RKO (cell line): ENCODE measurements around the gene LGALS3.

Experiments
- DNase-seq: peaks from one replicate; pipeline ENCODE4 v3.0.0-alpha.2; 2016; ENCODE audit warnings: low spot score

Gene LGALS3

DNA sequence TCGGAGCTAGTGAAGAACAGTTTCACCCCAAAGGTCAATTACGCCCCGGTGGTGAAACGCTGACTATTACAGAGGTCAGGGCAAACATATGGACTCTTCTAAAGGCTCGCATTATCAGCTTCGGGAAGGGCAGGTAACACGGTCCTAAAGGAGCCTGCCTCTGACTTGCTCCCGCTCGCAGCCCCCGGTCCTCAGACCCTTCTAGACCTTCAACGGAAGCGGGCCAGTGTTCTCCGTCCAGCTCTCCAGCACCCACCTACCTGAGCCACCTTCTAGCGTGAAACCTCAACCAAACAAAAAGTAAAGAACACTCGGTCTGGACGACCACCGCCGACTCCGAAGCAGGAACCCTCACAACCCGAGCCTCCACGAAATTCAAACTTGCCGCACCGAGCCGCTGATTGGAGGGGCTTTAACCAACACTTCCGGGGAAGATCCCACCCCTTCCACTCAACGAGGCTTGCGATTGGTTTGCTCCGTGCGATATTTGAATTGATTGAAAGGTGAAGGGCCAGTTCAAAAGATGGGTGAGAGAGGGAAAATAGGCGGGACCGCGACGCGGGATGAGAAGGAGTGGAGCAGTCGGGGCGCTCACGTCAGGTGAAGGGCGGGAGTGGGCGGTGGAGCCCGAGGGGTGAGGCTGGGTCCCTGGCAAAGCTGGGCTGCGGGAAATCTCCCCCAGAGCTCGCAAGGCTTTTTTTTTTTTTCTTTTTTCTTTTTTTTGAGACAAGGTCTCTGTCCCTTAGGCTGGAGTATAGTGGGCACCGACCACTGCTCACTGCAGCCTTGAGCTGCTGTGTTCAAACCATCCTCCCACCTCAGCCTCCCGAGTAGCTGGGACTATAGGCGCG is 62.4 kb downstream of the LGALS3 start, which contains the start of gene DLGAP5:
Gene DLGAP5, minus strand, starts transcription at position 383 of the 851 bp plus-strand sequence. CDS start 2,406 bp downstream, outside the sequence.
- peak; percentile 97 for DNase-seq

DNA sequence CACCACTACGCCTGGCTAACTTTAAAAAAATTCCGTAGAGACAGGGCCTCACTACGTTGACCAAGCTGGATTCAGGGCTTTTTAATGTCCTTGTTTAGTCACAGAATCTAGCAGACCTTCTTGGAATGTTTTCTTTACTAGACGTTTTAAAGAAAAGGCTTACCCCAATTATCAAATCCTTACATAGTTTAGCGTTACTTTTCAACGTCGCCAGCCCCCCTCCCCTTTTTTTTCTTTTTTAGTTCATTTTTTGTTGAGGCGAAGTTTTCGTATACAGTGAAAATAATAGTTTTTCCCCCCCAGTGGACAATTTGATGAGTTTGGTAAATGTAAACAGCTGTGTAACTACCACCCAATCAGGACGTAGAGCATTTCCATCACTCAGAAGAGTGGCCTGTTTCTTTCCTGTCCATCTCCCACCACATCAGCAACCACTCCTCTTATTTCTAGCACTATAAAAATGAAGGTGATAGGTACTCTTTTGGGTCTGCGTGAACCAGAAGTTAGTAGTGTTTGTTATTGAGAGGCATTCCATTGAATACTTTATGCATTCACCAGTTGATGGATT is 63.1 kb downstream of the LGALS3 start:
- DNase-seq, result peak; percentile 8

GRCh38 chr14:55194656-55195355 is 65.8 kb downstream of the LGALS3 start:
- no peak for DNase-seq
